HG03097 (cell line): Measurements from ENCODE around the gene HYCC1.

Source experiments
- ATAC-seq: cut with Tn5 transposase; IDR thresholded peaks from one replicate; pipeline ENCODE4 v1.9.1; 2021; ENCODE audit not compliant: unreplicated experiment, low FRiP score

HYCC1 gene

DNA sequence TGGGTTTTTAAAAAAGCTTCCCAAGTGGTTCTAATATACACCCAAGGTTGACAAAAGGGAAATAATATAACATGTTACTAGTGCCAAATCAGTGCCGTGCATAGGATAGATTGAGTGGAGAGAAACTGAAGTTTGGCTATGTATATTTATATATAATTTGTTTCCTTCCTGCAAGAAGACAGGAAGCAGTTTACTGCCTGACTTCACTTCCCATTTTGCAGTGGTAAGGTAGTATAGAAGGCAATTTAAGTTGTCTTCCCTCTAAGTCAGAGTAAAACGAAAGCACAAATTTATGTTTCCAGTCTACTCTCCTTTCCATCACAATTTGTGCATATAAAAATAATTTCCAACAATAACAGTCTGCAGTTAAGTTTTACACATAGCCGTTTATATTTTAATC lies 3.4 kb upstream of the HYCC1 start:
- ATAC-seq, result no peak

GRCh38 chr7:23016345-23017253 lies 2.7 kb upstream of the HYCC1 start:
- no peak for ATAC-seq

DNA sequence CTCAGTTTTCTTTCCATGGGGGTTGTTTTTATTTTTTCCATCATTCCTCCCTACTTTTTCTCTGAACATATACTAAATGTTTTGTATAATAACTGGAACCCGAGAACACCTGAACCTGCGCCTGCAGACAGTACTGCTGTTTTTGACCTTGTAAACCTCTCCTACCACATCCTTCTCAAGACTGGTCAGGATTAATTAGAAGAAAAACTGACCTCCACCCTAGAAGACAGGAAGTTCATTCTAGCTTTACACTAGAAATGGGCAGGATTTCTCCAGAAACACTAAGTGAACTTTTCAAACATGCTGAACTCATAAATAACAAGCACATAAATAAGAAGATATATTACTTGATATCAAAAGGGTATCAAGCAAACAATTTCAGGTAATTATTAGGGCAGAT lies 751 bp upstream of the HYCC1 start:
- ATAC-seq, result no peak

DNA sequence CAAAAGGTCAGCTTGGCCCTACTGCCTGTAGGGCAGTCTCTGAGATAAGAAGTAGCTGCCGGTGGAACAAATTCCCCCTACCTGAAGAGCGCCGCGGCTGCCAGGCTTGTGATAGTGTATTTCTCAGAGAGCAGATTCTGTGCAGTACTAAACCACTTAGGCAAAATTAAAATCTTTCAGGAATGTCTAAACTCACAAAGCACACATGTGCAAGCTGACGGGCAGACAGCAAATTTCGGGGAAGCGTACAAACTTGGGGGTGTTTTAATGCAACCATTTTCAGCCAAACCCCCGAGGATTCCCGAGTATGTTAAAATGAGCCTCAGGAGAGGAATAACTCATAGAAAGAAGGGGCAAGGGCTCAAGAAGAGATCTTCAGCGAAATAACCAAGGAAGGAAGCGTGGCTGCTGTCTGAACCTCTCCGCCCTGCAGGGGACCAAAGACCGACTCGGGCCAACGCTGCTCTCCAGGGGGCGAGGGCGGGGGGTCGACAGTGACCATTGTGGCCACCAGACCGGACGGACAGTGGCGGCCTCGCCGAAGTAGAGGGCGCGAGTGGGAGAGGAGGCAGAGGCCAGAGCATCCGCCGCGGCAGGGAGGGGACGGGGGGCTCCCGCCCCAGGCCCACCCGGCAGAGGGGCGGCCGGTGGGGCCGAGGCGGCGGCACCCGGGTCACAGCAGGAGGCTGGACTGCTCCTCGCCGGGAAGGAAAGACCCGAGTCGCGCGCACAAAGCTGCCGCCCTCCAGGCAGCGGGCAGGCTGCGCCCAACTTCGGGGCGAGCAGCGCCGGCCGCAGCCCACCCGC lies 819 bp downstream of the HYCC1 start:
- ATAC-seq, result peak; percentile 2

- ATAC-seq, result no peak
Measured at GRCh38 chr7:23012186-23012585, 1.7 kb downstream of the HYCC1 start.

- ATAC-seq, result no peak
Measured at GRCh38 chr7:23011222-23011924, 2.6 kb downstream of the HYCC1 start.

DNA sequence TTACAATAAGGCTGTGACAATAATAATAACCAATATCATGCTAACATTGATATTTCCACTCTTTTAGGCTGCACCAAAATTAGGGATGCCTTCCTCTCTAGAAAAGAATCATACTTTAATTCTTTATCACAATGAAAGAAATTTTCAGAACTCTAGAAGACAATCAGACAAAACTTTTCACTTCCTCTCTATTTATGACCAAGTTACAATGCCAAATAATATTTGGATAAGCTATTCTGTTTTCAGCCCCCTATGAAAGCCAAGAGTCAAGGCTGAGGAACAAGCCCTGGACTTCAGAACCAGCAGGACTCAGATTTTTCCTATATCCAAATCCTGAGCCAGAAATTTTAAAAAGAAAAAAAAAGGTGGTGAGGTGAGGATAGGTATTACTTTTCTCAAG lies 4.6 kb downstream of the HYCC1 start:
- ATAC-seq, result no peak

GRCh38 chr7:23004247-23004520 lies 9.7 kb downstream of the HYCC1 start:
- no peak for ATAC-seq

DNA sequence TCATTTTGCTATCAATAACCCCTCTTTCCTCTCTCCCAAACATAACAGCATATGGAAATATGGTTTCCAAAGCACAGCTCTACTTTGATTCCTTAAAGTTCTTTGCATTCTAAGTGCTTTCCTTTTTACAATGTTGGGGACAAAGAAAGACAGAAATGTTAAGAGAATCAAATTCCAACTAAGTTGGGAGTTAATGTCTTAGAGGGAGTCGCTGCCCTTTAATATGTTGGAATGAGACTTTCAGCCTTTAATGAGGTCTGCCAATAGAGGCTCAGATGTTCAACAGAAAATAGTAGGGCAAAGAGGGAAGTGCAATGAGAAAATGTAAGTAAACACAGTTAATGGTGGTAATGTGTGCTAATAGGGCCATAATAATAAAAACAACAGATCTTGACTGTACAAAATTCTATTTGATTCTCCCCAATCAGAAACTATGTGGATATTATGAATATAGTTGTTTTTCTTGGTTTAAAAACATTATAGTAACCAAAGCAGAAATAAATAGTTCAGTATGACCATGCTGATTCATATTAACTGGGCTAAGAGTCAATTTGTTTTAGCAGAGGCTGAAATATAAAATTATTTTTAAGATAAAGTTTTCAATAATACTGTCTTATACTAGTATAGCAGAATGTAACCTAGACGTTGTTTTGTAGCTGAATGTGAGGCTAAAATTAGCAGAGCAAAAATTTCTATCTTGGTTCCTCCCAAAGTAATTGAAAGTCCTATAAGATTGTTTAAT lies 10.3 kb downstream of the HYCC1 start:
- no peak for ATAC-seq

DNA sequence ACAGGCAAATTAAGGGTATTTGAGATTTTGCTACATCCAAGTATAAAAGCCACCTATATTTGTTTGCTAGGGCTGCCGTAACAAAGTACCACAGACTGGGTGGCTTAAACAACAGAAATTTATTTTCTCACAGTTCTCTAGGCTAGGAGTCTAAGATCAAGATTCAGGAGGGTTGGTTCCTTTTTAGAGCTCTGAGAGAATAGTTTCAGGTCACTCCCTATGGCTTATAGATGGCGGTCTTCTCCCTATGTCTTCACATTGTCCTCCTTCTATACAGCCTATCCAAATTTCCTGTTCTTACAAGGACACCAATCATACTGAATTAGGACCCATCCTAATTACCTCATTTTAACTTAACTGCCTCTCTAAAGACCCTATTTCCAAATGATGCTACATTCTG lies 11.2 kb downstream of the HYCC1 start:
- no peak for ATAC-seq

GRCh38 chr7:23001610-23002009 lies 12.3 kb downstream of the HYCC1 start:
- no peak for ATAC-seq

GRCh38 chr7:23000597-23001360 lies 13.2 kb downstream of the HYCC1 start:
- ATAC-seq, result no peak

- ATAC-seq, result no peak
Measured at GRCh38 chr7:22998519-22998896, 15.4 kb downstream of the HYCC1 start.

- ATAC-seq, result no peak
Measured at GRCh38 chr7:22997871-22998518, 15.9 kb downstream of the HYCC1 start.

DNA sequence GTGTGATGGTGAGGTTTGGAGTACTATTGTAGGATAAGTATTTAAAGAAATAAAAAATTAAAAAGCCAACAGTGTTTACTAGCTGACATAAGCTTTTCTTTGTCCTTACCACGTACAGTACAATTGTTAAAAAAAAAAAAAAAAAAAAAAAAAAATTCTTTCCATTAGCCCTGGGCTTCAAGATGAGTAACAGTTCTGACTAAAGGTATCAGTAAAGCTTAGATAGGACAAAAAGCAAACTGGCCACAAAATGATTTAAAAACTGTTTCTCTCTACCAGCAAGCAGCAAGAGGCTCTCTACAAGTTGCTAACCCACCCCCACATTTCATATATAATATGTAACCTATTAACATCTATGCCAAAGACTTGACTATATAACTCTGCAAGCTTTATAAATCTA lies 17.5 kb downstream of the HYCC1 start:
- ATAC-seq, result no peak

DNA sequence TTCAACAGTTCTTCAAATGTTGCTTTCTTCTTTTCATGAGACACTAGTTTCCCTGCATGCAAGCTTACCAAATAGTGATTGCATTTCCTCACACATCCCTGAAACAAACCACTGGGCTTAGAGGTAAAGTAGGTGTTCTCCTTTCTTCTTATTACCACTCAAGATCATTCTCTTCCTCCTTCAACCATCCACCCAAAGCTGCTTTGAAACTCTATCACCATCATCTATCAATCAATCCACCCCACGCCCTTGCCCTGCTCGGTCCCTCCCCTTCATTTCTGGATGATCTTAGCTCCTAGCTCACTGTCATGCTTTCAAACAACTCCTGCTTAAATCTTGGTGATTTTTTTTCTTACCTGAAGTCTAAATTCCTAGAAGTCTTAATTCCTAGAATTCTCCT lies 18.9 kb downstream of the HYCC1 start:
- no peak for ATAC-seq

- ATAC-seq, result peak; percentile 69
Measured at GRCh38 chr7:22992874-22993840, 20.8 kb downstream of the HYCC1 start.

DNA sequence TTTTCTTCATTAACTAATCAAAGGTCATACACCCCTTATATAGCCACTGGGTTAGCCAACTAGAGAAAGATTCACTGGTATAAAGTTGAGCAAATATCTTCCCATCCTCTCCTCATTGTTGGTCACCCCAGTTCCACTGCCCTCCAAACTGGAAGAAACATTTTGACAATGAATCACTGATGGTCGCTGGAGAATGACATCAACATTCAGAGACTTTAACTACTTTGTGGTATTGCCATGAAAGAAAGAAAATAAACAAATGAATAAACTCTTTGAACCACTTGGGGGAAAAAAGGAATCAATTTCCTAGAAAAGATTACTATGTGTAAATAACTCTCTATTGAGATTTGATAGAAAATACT lies 23.4 kb downstream of the HYCC1 start:
- no peak for ATAC-seq
